Measurements from ENCODE around the gene RAD51B.

RAD51B gene

GRCh38 chr14:68306934-68307789, 487.6 kb downstream of the RAD51B start:
- FAIRE-seq (peak; percentile 88), DNase-seq (ENCODE audit: insufficient read length, low spot score) (no peak)

GRCh38 chr14:68307790-68308168, 488.2 kb downstream of the RAD51B start:
- no peak for FAIRE-seq
- no peak for DNase-seq (ENCODE audit: insufficient read length, low spot score)

DNA sequence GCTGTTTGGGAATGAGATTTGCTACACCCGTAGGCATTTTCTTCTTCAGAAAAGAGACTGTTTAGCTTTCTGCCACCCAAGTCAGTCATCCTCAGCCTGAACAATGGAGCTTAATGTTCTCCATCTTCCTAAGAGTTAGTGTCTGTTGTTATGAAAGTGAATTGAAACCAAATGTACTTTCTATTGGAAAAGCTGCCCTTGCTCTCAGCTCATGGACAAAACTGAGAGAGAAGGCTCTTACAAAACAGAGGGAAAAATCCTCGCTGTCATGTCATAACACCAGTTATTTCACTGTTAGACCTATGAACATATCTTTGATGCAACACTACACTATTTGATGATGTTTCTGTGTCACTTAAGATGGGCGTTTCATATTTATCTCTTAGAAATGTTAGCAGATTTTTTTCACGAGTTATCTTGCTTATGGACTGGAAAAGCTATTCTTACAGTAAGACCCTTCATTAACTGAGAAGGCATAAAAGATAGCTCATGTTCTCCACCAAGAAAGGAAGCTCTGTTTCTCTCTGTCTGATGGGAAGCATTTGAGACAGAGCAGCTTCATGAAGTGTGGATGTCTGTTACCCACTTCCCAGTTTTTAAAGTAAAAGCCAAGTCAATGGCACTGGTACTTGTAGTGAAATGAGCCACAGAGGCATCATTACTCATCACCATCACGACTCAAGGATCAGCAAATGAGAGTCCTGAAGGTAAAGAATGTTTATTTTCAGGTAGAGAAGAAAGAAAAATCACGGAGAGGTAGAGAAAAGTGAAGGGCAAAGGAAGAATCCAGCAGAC, 489.3 kb downstream of the RAD51B start:
- no peak for DNase-seq (ENCODE audit: insufficient read length, low spot score)
- peak; percentile 88 for FAIRE-seq

- no peak for FAIRE-seq
- no peak for DNase-seq (ENCODE audit: insufficient read length, low spot score)
Observed at GRCh38 chr14:68309616-68310015, 490.0 kb downstream of the RAD51B start.

DNA sequence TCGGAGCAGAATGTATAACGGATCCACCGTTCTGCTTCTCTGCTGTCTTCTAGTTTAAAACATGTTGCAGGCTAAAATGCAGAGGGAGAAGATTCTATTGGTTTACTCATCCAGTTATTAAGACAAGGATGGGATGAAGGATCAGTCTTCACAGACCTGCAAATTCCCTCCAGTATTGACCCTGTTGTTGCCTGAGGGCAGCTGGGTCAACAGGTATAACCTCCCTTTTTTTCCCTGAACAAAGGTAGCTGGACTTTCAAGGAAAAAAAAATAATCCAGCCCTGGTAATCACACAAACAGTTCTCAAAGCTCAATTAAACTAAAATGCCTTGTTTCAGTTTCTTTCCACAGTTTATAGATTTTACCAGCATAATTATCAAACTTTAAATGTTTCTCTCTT, 492.7 kb downstream of the RAD51B start:
- DNase-seq (ENCODE audit: insufficient read length, low spot score) = no peak
- FAIRE-seq = peak; percentile 59

DNA sequence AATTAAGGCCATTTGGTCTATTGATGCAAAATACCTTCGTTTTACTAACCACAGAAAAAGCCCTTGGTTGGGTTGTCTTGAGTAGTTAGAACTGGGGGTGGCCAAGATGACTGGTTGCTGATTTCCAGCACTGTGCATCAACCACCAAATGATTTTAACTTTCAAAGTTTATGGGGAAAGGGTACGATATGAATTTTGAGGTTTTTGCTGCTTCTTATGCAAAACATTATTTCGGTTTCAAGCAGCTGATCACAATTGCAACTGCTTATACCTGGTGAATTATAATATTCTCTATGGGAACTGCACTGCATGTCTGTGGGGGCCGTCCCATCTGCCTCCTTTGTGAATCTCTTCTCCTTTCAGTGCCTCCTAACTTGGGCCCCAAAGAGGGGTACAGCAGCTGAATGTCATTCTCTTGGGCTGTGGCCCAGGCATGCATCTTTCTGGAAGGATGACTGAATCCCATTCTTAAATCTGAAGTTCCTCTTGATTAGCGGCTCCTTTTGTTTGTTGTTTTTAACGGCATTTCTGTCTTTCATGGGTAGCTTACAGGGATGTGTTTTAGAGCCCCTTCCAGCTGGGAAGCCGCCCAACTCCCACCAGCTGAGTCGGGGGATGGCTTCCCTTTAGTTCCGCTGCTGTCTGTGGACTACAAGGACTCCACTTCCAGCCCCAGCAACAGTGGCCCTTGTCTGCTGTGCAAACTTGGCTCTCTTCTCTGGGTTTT, 493.5 kb downstream of the RAD51B start:
- DNase-seq (ENCODE audit: insufficient read length, low spot score) (no peak), FAIRE-seq (peak; percentile 89)

DNA sequence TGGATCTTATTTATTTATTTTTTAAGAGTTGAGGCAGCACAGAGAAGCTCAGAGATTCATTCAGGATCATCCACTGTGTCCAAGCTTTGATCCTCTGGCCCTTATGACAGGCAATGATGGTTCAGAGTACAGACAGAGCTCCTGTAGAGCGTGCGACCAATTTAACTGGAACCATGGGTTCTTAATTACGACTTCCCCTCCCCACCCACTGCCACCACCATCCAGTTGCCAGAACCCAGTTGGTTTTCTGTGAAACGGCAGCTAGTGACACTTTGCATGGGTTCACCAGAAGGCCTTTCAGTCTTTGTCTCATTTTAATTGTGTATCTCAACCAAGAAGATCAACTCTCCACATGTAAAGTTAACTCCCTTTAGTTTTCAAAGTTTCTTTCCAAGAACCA, 495.1 kb downstream of the RAD51B start:
- DNase-seq (ENCODE audit: insufficient read length, low spot score) = no peak
- no peak for FAIRE-seq

DNA sequence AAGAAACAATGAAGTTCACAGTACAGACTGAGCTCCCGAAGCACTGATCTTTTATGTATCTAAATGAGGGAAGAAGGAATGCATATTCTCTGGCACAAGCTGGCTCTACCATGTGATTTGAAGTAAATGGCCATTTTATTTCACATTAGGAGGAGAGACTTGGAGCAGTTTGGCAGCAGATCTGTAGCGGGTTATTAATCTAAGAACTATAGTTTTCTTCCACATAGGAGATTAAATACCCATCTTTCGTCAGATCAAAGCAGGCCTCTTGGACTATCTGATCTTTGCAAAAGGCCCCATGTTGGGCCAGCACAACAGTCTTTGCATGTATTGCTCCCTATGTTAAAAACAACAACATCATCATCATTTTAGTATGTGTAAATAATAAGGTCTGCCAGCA, 495.5 kb downstream of the RAD51B start:
- DNase-seq (ENCODE audit: insufficient read length, low spot score) = no peak
- no peak for FAIRE-seq

- FAIRE-seq = peak; percentile 94
- no peak for DNase-seq (ENCODE audit: insufficient read length, low spot score)
Observed at GRCh38 chr14:68316078-68316868, 496.7 kb downstream of the RAD51B start.

DNA sequence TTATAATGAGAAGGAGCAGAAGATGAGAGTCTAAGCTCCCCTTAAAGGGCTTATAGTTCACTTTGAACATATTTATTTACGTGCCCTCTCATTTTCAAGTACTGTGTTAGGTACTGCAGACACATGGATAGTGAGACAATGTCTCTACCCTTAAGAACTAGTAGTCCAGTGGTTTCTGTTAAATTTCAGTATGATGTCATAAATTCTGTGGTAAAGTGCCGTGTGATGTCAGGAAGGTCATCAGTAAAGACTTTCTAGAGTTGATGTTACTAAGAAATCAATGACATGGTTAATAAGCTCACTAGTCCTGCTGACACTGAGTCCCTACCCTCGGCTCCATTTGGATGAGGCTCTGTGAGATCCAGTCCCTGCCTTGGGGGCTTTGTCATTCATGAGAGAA, 497.7 kb downstream of the RAD51B start:
- DNase-seq (ENCODE audit: insufficient read length, low spot score) (no peak), FAIRE-seq (peak; percentile 89)

DNA sequence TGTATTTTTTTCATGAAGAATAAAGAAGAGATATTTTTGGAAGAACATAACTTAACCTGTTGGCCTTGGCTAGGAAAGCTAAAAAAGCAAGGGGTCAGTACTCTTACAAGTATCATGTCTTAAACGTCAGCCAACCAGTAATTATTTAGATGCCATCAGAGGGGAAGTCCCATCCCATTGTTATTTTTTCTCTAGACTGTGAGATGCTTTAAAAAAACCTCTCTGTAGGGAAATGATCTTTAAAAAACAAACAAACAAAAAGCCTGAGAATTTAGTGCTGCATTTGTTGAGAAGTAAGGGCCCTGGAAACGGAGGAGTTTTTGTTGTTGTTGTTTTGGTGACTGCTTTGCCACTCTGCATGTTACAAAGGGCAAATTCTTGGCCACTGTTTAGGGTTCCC, 499.2 kb downstream of the RAD51B start:
- peak; percentile 20 for FAIRE-seq
- DNase-seq (ENCODE audit: insufficient read length, low spot score) = no peak

- DNase-seq (ENCODE audit: insufficient read length, low spot score) (no peak), FAIRE-seq (peak; percentile 93)
Observed at GRCh38 chr14:68320495-68320894, 500.9 kb downstream of the RAD51B start.

DNA sequence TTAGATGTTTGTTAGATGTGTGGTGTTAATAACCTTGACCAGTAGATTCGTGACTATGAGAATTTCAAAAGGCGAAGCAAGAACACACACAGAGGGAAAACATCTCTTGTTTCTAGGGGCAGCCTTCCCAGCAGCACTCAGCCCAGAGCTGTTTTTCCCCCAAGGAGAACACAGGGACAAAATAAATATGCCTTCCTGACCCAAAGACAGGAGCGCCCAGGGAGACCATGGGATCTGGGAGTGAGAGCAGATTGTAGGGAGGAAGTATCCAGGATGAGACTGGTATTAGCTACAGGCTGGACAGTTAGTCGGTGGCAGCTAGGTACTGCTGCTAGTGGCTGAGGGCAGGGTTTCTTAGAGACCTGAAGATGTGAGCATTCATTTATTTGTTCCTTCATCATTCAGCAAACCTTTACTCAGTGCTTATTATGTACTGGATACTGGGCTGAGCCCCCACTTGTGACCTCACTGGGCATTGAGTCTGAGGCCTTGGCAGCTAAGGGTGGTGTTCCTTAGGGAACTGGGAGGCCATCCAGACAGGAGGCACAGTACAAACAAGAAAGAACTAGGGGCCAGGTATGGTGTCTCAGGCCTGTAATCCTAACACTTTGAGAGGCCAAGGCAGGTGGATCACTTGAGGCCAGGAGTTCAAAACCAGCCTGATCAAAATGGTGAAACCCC, 503.5 kb downstream of the RAD51B start:
- DNase-seq (ENCODE audit: insufficient read length, low spot score) (no peak), FAIRE-seq (peak; percentile 94)

GRCh38 chr14:68325267-68325807, 505.8 kb downstream of the RAD51B start:
- FAIRE-seq = peak; percentile 88
- DNase-seq (ENCODE audit: insufficient read length, low spot score) = no peak

DNA sequence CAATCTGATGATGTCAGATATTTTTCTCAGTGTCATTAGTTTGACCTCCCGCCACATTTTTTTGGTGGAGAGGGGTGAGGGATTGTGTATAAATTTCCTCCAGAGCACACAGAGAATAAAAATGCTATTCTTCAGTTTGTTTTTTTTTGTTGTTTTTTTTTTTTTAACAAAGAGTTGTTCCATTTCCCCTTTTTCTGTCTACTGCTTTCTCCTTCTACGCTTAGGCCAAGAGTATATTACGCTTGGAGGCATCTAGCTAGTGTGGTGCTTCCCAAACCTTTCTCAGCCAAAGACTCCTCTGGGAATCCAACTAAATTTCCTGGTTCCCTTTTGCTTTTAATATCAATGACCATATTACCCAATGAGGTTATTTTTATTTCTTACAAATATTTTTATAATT, 507.7 kb downstream of the RAD51B start:
- FAIRE-seq = no peak
- no peak for DNase-seq (ENCODE audit: insufficient read length, low spot score)

- DNase-seq (ENCODE audit: insufficient read length, low spot score) (no peak), FAIRE-seq (peak; percentile 93)
Observed at GRCh38 chr14:68328509-68328908, 508.9 kb downstream of the RAD51B start.

- DNase-seq (ENCODE audit: insufficient read length, low spot score) (no peak), FAIRE-seq (peak; percentile 79)
Observed at GRCh38 chr14:68331426-68331825, 511.8 kb downstream of the RAD51B start.

- FAIRE-seq (peak; percentile 80), DNase-seq (ENCODE audit: insufficient read length, low spot score) (no peak)
Observed at GRCh38 chr14:68331991-68332390, 512.4 kb downstream of the RAD51B start.

DNA sequence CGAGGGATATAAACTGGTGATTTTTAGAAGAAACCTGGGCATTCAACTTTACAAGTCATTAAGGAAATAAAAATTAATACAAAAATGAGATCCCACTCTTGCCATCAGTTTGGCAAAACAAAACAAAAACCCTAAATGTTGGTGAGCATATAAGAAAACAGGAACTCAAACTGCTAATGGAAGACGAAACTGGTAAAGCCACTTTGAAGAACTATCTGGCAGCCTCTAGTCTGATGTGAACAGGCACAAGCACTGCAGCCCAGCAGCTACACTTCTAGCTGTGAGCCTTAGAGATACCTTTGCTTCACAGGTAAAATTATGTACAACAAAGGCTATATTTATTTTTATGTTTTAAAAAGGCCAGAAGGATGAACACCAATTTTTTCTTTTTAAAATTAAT, 513.7 kb downstream of the RAD51B start:
- FAIRE-seq = no peak
- no peak for DNase-seq (ENCODE audit: insufficient read length, low spot score)

GRCh38 chr14:68335312-68335711, 515.7 kb downstream of the RAD51B start:
- no peak for DNase-seq (ENCODE audit: insufficient read length, low spot score)
- peak; percentile 89 for FAIRE-seq

Data from HTR-8/SVneo (cell line).